A549 (cell line): ENCODE data around the gene CSF3. TPM values are rescaled to one million over a fixed set of nuclear protein-coding genes. Genes with fewer than 3 reads are reported as not detected.
A peak's percentile ranks its signal among the peaks of the same experiment; 100 is the strongest.

Source experiments
- ATAC-seq, 2 experiments: fragments of 200-7000 bp in 1 of 2; fragments of >200 bp in 1 of 2; cut with Nextera tagmentation in 1 of 2; cut with Tn5 transposase in 1 of 2; 3 replicates each; pipeline versions ENCODE4 v1.8.0 to v1.9.1; 2018 to 2020; ENCODE audit warnings: mild to moderate bottlenecking in 1 of 2, moderate library complexity in 1 of 2
- CTCF ChIA-PET: fragments of 300-600 bp; sonication (Branson Sonifier 250); formaldehyde crosslinking; extraction: SDS; loops from one replicate; lab custom pipeline; 2021; ENCODE audit warnings: antibody characterized with exemption, inconsistent platforms; lab: Yijun Ruan, JAX
- POLR2A ChIA-PET: fragments of 350-600 bp; formaldehyde crosslinking; extraction: SDS; loops from one replicate; lab custom pipeline; 2021; ENCODE audit warnings: antibody characterized with exemption, inconsistent platforms; lab: Yijun Ruan, JAX
- DNase-seq, 2 experiments: peaks; one replicate each; pipeline versions ENCODE4 v3.0.0 to v3.0.0-alpha.2; 2011 to 2016; ENCODE audit warnings: low read depth in 1 of 2, low spot score in 1 of 2
- FAIRE-seq: peaks from 2 replicates; lab custom pipeline; 2011; peaks lifted over from hg19 to GRCh38; lab: Jason Lieb, UNC
- H3K27ac ChIP-seq, 2 experiments: fragments of >200 bp; sonication (Bioruptor Twin); formaldehyde crosslinking; 3 replicates each; pipeline ENCODE4 v1.5.1; 2016 to 2017
- H3K4me1 ChIP-seq: fragments of >200 bp; sonication (Bioruptor Twin); formaldehyde crosslinking; 3 replicates; pipeline ENCODE4 v1.6.1; 2016
- H3K4me2 ChIP-seq: fragments of >200 bp; sonication (Bioruptor Twin); formaldehyde crosslinking; 3 replicates; pipeline ENCODE4 v1.6.1; 2016
- H3K4me3 ChIP-seq: fragments of >200 bp; sonication (Bioruptor Twin); formaldehyde crosslinking; 3 replicates; pipeline ENCODE4 v1.5.1; 2016
- H3K9me3 ChIP-seq: fragments of >200 bp; sonication (Bioruptor Twin); formaldehyde crosslinking; 3 replicates; pipeline ENCODE4 v1.6.1; 2016
- BHLHE40 ChIP-seq: IDR thresholded peaks from 2 replicates; pipeline ENCODE4 v1.6.1; 2012; ENCODE audit warnings: low read depth, low read length, inconsistent platforms
- CBX2 ChIP-seq: fragments of 200-600 bp; sonication (generic); IDR thresholded peaks from 2 replicates; pipeline ENCODE4 v1.6.1; 2016; ENCODE audit warnings: low read depth, mild to moderate bottlenecking, borderline replicate concordance
- CHD4 ChIP-seq: fragments of 200-600 bp; sonication (generic); IDR thresholded peaks from 2 replicates; pipeline ENCODE4 v1.6.1; 2016; ENCODE audit warnings: antibody characterized with exemption, mild to moderate bottlenecking, borderline replicate concordance
- CTCF ChIP-seq: fragments of >200 bp; sonication (Bioruptor Twin); formaldehyde crosslinking; IDR thresholded peaks from 3 replicates; pipeline ENCODE4 v1.5.1; 2016
- EHF ChIP-seq: fragments of 250-450 bp; sonication (Bioruptor Pico); IDR thresholded peaks from 2 replicates; pipeline ENCODE4 v1.5.0; 2020; ENCODE audit warnings: mild to moderate bottlenecking
- EP300 ChIP-seq, 2 experiments: fragments of >200 bp; sonication (Bioruptor Twin); formaldehyde crosslinking; IDR thresholded peaks; 2 replicates in 1 of 2; 3 replicates in 1 of 2; pipeline ENCODE4 v1.6.1; 2016 to 2017
- ESRRA ChIP-seq: fragments of 150-350 bp; IDR thresholded peaks from 2 replicates; pipeline ENCODE4 v1.6.1; 2014; ENCODE audit warnings: mild to moderate bottlenecking, low read length, borderline replicate concordance
- FOSB ChIP-seq: fragments of 250-450 bp; sonication (Bioruptor Pico); IDR thresholded peaks from 2 replicates; pipeline ENCODE4 v1.5.0; 2020; ENCODE audit warnings: mild to moderate bottlenecking, moderate library complexity
- FOXS1 ChIP-seq: fragments of 250-450 bp; sonication (Bioruptor Pico); IDR thresholded peaks from 2 replicates; pipeline ENCODE4 v1.5.0; 2020; ENCODE audit warnings: mild to moderate bottlenecking, moderate library complexity
- GATA3 ChIP-seq: IDR thresholded peaks from 2 replicates; pipeline ENCODE4 v1.6.1; 2012; ENCODE audit warnings: borderline replicate concordance
- HEYL ChIP-seq: fragments of 250-450 bp; sonication (Bioruptor Pico); IDR thresholded peaks from 2 replicates; pipeline ENCODE4 v1.8.0; 2021; ENCODE audit warnings: mild to moderate bottlenecking, moderate library complexity
- HMGXB4 ChIP-seq: fragments of 250-450 bp; sonication (Bioruptor Pico); IDR thresholded peaks from 2 replicates; pipeline ENCODE4 v1.5.0; 2021; ENCODE audit warnings: mild to moderate bottlenecking, moderate library complexity, borderline replicate concordance
- HOXA7 ChIP-seq: fragments of 250-450 bp; sonication (Bioruptor Pico); IDR thresholded peaks from 2 replicates; pipeline ENCODE4 v1.5.0; 2020; ENCODE audit warnings: mild to moderate bottlenecking, moderate library complexity
- HOXB5 ChIP-seq: fragments of 250-450 bp; sonication (Bioruptor Pico); IDR thresholded peaks from 2 replicates; pipeline ENCODE4 v1.5.0; 2020; ENCODE audit warnings: mild to moderate bottlenecking, moderate library complexity
- KDM5A ChIP-seq: fragments of 200-600 bp; sonication (generic); IDR thresholded peaks from 2 replicates; pipeline ENCODE4 v1.6.1; 2016; ENCODE audit warnings: antibody characterized with exemption, mild to moderate bottlenecking
- NFE2L2 ChIP-seq: fragments of 150-350 bp; conservative IDR thresholded peaks from 2 replicates; pipeline ENCODE4 v1.6.1; 2014; ENCODE audit warnings: low read length
- NR3C1 ChIP-seq: fragments of >200 bp; sonication (Bioruptor Twin); formaldehyde crosslinking; IDR thresholded peaks from 3 replicates; pipeline ENCODE4 v1.6.1; 2017
- POLR2AphosphoS2 ChIP-seq: conservative IDR thresholded peaks from 2 replicates; pipeline ENCODE4 v1.6.1; 2012; ENCODE audit warnings: low read length, improper control_type of control experiment, inconsistent platforms
- REST ChIP-seq: fragments of 200-600 bp; sonication (generic); IDR thresholded peaks from 2 replicates; pipeline ENCODE4 v1.6.1; 2016; ENCODE audit warnings: antibody characterized with exemption, mild to moderate bottlenecking, moderate library complexity
- RNF2 ChIP-seq: fragments of 200-600 bp; sonication (generic); IDR thresholded peaks from 2 replicates; pipeline ENCODE4 v1.6.1; 2016; ENCODE audit warnings: low read depth, mild to moderate bottlenecking, antibody characterized with exemption, moderate library complexity, borderline replicate concordance
- SREBF2 ChIP-seq: fragments of 450-650 bp; IDR thresholded peaks from 2 replicates; pipeline ENCODE4 v1.6.1; 2014; ENCODE audit warnings: mild to moderate bottlenecking, moderate library complexity
- TP53 ChIP-seq: fragments of 250-450 bp; sonication (Bioruptor Pico); IDR thresholded peaks from 2 replicates; pipeline ENCODE4 v1.5.0; 2021; ENCODE audit warnings: mild to moderate bottlenecking, moderate library complexity
- WGBS: methylation state at CpG from one replicate; pipeline ENCODE4 v1.1.6; 2017; ENCODE audit errors: missing lambda C conversion rate; 5-methylcytosine and 5-hydroxymethylcytosine counted together
- polyA plus RNA-seq, 4 experiments: library from polyadenylated mRNA; depleted of rRNA in 3 of 4; stranded (reverse); fragments of >200 nt; fragmentation: RNase III in 1 of 4; extraction: RNeasy Plus Mini Kit Qiagen cat#74134 plus additional on column Dnase treatment in 1 of 4; gene quantifications; 2 replicates in 3 of 4; 3 replicates in 1 of 4; pipeline ENCODE4 v1.2.3, GENCODE V29; 2011 to 2017
- TF ChIP-seq, protein P1 (sequence below): IDR thresholded peaks from 2 replicates; pipeline ENCODE4 v1.6.1; 2012; ENCODE audit warnings: low read depth, borderline replicate concordance
- TF ChIP-seq, protein P2 (sequence below): IDR thresholded peaks from 2 replicates; pipeline ENCODE4 v1.6.1; 2012

The CSF3 gene
- polyA plus RNA-seq, 2 of the 4 experiments (the other 2 are of a cell fraction), result not detected

DNA sequence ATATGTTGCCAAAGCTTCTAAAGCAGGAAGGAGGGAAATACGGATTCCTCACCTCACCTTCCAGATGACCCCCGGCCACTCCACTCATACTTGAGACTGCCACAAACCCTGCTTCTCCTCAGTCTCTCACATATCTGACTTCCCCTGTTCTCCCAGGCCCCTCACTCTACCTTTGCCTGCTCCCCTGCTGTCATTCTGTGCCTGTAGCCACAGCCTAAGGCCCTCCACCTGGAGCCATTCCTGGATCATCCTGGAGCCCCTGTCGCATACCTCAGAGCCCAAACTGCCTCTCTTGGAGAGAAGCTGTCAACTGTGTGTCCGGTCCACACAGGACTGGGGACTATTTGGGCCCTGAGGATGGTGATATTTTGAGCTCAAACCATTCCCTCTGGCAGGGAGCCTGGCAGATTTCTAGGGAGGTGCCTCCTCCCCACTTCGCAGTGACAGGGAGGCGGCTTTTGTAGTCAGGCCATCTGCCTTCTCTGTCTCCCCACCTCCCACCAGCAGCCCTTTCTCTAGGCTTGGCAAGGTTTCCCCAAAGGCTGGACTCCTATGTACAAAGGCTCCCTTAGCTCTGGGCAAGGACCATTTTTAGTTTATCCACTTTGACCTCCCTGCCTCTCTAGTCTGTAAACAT, 41.3 kb downstream of the CSF3 start:
- CTCF ChIA-PET, result interaction anchor here (0.9 to 34.4 kb wide), 6 partner anchors 21 to 57 kb away, joined by 3 to 919 read pairs (median 20); no protein-coding TSS in a partner anchor
- Histone ChIP-seq H3K4me1 (peaks cover 12% of the 10 kb centered on the region), H3K9me3 (no peaks in the 10 kb centered on the region), H3K27ac (no peak overlapping the region), H3K4me3 (no peak overlapping the region), H3K4me2 (no peak overlapping the region)
- POLR2A ChIA-PET, result no interaction called here
- WGBS, result 73% methylated on average over 6 of the region's 6 CpGs
- TF ChIP-seq KDM5A (no peak), FOXS1 (no peak), FOSB (CRISPR knock-in tag) (no peak), ESRRA (no peak), RNF2 (no peak), CHD4 (no peak), EP300 (IDR thresholded peaks at IDR 0.05) (no peak)
- DNase-seq (no peak), ATAC-seq (no peak), FAIRE-seq (no peak)

GRCh38 chr17:40058186-40058784, 43.0 kb downstream of the CSF3 start:
- ChIA-PET POLR2A (interaction anchor here (0.5 kb wide), 1 partner anchor 208 kb away, joined by 3 read pairs; no protein-coding TSS in a partner anchor), CTCF (interaction anchor here (0.6 to 34.4 kb wide), 14 partner anchors 19 to 755 kb away, joined by 3 to 919 read pairs (median 4); partner anchors contain the start of gene PSMD3)
- 72% methylated on average over 8 of the region's 8 CpGs for WGBS
- DNase-seq (no peak), FAIRE-seq (no peak), ATAC-seq (no peak)
- Histone ChIP-seq H3K4me2 (no peak overlapping the region), H3K4me1 (peaks cover 13% of the 10 kb centered on the region), H3K9me3 (no peaks in the 10 kb centered on the region), H3K27ac (0 out of 6 replicates have a peak overlapping the region, but pooled peaks of 1 of the 2 experiments have one; percentile 4), H3K4me3 (no peak overlapping the region)
- TF ChIP-seq POLR2AphosphoS2 (no peak), TP53 (CRISPR knock-in tag) (no peak), NFE2L2 (no peak), NR3C1 (no peak), BHLHE40 (no peak), CBX2 (no peak), GATA3 (no peak), HOXA7 (CRISPR knock-in tag) (no peak), HEYL (CRISPR knock-in tag) (no peak), SREBF2 (no peak), CHD4 (no peak)

DNA sequence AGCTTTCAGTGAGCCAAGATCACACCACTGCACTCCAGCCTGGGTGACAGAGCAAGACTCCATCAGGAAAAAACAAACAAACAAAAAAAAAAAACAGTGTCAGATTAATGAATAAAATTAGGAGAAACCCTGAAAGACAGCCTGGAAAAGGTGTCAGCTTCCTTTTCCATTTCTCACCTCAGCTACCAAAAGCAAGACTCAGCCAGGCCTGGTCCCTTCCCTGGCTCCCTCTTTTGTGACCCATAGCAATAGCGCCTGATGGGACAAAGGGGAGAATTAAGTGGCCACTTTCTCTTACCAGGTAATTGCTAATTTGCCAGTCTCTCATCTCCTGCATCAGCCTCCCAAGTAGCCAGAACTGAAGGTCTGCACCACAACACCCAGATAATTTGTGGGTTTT, 43.6 kb downstream of the CSF3 start:
- ChIA-PET POLR2A (interaction anchor here (0.5 kb wide), 1 partner anchor 207 kb away, joined by 3 read pairs; no protein-coding TSS in a partner anchor), CTCF (interaction anchor here (0.6 to 34.4 kb wide), 12 partner anchors 13 to 754 kb away, joined by 3 to 919 read pairs (median 4); no protein-coding TSS in a partner anchor)
- no peak overlapping the region for H3K27ac ChIP-seq
- H3K4me1 ChIP-seq, result peaks cover 14% of the 10 kb centered on the region
- H3K4me2 ChIP-seq, result no peak overlapping the region
- ATAC-seq (no peak), FAIRE-seq (no peak), DNase-seq (no peak)
- no peaks in the 10 kb centered on the region for H3K9me3 ChIP-seq
- H3K4me3 ChIP-seq, result no peak overlapping the region
- WGBS, result 86% methylated on average over 1 of the region's 1 CpG
- TF ChIP-seq HOXB5 (no peak), KDM5A (no peak), RNF2 (no peak), EHF (CRISPR knock-in tag) (no peak), CTCF (no peak), REST (no peak), HMGXB4 (CRISPR knock-in tag) (no peak)
- TF ChIP-seq, protein P1, sequence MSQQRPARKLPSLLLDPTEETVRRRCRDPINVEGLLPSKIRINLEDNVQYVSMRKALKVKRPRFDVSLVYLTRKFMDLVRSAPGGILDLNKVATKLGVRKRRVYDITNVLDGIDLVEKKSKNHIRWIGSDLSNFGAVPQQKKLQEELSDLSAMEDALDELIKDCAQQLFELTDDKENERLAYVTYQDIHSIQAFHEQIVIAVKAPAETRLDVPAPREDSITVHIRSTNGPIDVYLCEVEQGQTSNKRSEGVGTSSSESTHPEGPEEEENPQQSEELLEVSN, result no peak
- TF ChIP-seq, protein P2, sequence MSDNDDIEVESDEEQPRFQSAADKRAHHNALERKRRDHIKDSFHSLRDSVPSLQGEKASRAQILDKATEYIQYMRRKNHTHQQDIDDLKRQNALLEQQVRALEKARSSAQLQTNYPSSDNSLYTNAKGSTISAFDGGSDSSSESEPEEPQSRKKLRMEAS, result no peak
